ENCODE measurements around the gene TM4SF4. TPM values are rescaled to one million over a fixed set of nuclear protein-coding genes. Genes with fewer than 3 reads are reported as not detected.

The TM4SF4 gene
- total and polyA plus RNA-seq, 4 donors, result 184 to 230 (median 208) TPM

DNA sequence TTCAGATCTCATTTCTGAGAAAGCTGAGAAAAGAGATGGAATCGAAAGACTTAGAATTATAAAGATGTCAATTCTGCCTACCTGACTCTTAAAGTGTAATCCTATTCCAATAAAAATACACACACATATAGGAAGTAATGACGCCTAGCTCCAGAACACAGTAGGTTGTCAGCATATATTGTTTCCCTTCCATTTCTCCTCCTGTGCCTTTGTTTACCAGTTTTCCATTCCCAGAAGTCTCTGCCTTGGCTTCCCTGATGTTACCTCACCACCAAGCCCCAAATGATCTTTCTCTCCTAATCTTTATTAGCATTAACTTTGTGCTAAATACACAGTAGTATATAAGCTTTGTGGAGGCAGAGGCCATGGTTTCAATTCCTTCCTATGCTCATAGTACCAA lies 40.0 kb downstream of the TM4SF4 start:
- Histone ChIP-seq H3K9me3 (ENCODE audit: control insufficient read depth in 4 of 4, low read length in 3 of 4) (no peaks in the 10 kb centered on the region), H3K4me1 (ENCODE audit: control insufficient read depth in 4 of 4, insufficient read depth in 4 of 4, low read length in 3 of 4) (peaks cover 0 to 10% (median 2%) of the 10 kb centered on the region in 4 donors), H3K27ac (ENCODE audit: low read depth in 1 of 2, low read length in 2 of 2) (no peak overlapping the region), H3K9ac (ENCODE audit: low read depth in 1 of 2, low read length in 2 of 2) (no peak overlapping the region), H3K27me3 (ENCODE audit: control insufficient read depth in 4 of 4, insufficient read depth in 4 of 4, low read length in 3 of 4) (no peaks in the 10 kb centered on the region), H3K4me3 (ENCODE audit: low read depth in 1 of 3, low read length in 3 of 3) (no peak overlapping the region), H3K36me3 (ENCODE audit: control insufficient read depth in 4 of 4, insufficient read depth in 3 of 4, low read depth in 1 of 4, low read length in 3 of 4) (no peaks in the 10 kb centered on the region)
- no peak for DNase-seq (ENCODE audit: low spot score)
- WGBS, result 92% methylated on average over 2 of the region's 2 CpGs
- TF ChIP-seq, protein P1, sequence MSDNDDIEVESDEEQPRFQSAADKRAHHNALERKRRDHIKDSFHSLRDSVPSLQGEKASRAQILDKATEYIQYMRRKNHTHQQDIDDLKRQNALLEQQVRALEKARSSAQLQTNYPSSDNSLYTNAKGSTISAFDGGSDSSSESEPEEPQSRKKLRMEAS (IDR thresholded peaks at IDR 0.05), result no peak
- TF ChIP-seq GABPA (IDR thresholded peaks at IDR 0.05 in 1 of 2, conservative IDR thresholded peaks at IDR 0.05 in 1 of 2) (no peak), RAD21 (IDR thresholded peaks at IDR 0.05) (no peak), YY1 (IDR thresholded peaks at IDR 0.05) (no peak), NR2F2 (IDR thresholded peaks at IDR 0.05) (no peak), HNF4G (IDR thresholded peaks at IDR 0.05) (no peak), EGR1 (IDR thresholded peaks at IDR 0.05; ENCODE audit: low read depth in 2 of 2) (no peak), FOXA1 (IDR thresholded peaks at IDR 0.05) (no peak), FOXA2 (IDR thresholded peaks at IDR 0.05) (no peak), TAF1 (conservative IDR thresholded peaks at IDR 0.05) (no peak), RXRA (IDR thresholded peaks at IDR 0.05) (no peak)
- TF ChIP-seq, protein P2, sequence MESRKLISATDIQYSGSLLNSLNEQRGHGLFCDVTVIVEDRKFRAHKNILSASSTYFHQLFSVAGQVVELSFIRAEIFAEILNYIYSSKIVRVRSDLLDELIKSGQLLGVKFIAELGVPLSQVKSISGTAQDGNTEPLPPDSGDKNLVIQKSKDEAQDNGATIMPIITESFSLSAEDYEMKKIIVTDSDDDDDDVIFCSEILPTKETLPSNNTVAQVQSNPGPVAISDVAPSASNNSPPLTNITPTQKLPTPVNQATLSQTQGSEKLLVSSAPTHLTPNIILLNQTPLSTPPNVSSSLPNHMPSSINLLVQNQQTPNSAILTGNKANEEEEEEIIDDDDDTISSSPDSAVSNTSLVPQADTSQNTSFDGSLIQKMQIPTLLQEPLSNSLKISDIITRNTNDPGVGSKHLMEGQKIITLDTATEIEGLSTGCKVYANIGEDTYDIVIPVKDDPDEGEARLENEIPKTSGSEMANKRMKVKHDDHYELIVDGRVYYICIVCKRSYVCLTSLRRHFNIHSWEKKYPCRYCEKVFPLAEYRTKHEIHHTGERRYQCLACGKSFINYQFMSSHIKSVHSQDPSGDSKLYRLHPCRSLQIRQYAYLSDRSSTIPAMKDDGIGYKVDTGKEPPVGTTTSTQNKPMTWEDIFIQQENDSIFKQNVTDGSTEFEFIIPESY (IDR thresholded peaks at IDR 0.05), result no peak
- TF ChIP-seq, protein P3, sequence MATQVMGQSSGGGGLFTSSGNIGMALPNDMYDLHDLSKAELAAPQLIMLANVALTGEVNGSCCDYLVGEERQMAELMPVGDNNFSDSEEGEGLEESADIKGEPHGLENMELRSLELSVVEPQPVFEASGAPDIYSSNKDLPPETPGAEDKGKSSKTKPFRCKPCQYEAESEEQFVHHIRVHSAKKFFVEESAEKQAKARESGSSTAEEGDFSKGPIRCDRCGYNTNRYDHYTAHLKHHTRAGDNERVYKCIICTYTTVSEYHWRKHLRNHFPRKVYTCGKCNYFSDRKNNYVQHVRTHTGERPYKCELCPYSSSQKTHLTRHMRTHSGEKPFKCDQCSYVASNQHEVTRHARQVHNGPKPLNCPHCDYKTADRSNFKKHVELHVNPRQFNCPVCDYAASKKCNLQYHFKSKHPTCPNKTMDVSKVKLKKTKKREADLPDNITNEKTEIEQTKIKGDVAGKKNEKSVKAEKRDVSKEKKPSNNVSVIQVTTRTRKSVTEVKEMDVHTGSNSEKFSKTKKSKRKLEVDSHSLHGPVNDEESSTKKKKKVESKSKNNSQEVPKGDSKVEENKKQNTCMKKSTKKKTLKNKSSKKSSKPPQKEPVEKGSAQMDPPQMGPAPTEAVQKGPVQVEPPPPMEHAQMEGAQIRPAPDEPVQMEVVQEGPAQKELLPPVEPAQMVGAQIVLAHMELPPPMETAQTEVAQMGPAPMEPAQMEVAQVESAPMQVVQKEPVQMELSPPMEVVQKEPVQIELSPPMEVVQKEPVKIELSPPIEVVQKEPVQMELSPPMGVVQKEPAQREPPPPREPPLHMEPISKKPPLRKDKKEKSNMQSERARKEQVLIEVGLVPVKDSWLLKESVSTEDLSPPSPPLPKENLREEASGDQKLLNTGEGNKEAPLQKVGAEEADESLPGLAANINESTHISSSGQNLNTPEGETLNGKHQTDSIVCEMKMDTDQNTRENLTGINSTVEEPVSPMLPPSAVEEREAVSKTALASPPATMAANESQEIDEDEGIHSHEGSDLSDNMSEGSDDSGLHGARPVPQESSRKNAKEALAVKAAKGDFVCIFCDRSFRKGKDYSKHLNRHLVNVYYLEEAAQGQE (IDR thresholded peaks at IDR 0.05), result no peak
- TF ChIP-seq, protein P4, sequence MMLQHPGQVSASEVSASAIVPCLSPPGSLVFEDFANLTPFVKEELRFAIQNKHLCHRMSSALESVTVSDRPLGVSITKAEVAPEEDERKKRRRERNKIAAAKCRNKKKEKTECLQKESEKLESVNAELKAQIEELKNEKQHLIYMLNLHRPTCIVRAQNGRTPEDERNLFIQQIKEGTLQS (IDR thresholded peaks at IDR 0.05), result no peak

DNA sequence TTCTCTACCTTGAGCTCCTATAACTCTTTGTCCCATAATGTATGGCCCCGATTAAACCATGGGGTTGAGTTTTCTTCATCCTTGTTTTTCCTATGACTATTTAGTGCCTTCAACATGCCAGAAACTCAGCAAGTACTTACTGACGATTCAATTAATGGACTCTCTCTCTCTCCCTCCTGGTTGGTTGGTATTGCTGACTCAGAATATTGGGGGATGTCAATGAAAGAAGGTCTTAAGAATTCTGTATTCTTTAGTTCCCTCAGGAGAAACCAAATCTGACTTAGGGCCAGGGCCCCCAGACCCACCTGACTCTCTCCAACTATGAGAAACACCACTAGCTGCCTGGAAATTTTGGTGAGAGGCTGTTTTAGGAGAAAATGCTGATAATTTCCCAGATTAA lies 40.8 kb downstream of the TM4SF4 start:
- DNase-seq (ENCODE audit: low spot score), result no peak
- peaks cover 0 to 10% (median 2%) of the 10 kb centered on the region in 4 donors for H3K4me1 ChIP-seq (ENCODE audit: control insufficient read depth in 4 of 4, insufficient read depth in 4 of 4, low read length in 3 of 4)
- no peak overlapping the region for H3K4me3 ChIP-seq (ENCODE audit: low read depth in 1 of 3, low read length in 3 of 3)
- WGBS, result 93% methylated on average over 2 of the region's 2 CpGs
- H3K36me3 ChIP-seq (ENCODE audit: control insufficient read depth in 4 of 4, insufficient read depth in 3 of 4, low read depth in 1 of 4, low read length in 3 of 4), result peaks cover 0 to 4% (median 0%) of the 10 kb centered on the region in 4 donors
- H3K9ac ChIP-seq (ENCODE audit: low read depth in 1 of 2, low read length in 2 of 2), result no peak overlapping the region
- H3K27me3 ChIP-seq (ENCODE audit: control insufficient read depth in 4 of 4, insufficient read depth in 4 of 4, low read length in 3 of 4), result no peaks in the 10 kb centered on the region
- H3K27ac ChIP-seq (ENCODE audit: low read depth in 1 of 2, low read length in 2 of 2), result no peak overlapping the region
- H3K9me3 ChIP-seq (ENCODE audit: control insufficient read depth in 4 of 4, low read length in 3 of 4), result no peaks in the 10 kb centered on the region
- no peak for TF ChIP-seq TAF1 (conservative IDR thresholded peaks at IDR 0.05)
- no peak for TF ChIP-seq JUND (IDR thresholded peaks at IDR 0.05)
- no peak for TF ChIP-seq YY1 (IDR thresholded peaks at IDR 0.05)
- no peak for TF ChIP-seq FOXA1 (IDR thresholded peaks at IDR 0.05)
- TF ChIP-seq RXRA (IDR thresholded peaks at IDR 0.05), result no peak
- TF ChIP-seq, protein P5, sequence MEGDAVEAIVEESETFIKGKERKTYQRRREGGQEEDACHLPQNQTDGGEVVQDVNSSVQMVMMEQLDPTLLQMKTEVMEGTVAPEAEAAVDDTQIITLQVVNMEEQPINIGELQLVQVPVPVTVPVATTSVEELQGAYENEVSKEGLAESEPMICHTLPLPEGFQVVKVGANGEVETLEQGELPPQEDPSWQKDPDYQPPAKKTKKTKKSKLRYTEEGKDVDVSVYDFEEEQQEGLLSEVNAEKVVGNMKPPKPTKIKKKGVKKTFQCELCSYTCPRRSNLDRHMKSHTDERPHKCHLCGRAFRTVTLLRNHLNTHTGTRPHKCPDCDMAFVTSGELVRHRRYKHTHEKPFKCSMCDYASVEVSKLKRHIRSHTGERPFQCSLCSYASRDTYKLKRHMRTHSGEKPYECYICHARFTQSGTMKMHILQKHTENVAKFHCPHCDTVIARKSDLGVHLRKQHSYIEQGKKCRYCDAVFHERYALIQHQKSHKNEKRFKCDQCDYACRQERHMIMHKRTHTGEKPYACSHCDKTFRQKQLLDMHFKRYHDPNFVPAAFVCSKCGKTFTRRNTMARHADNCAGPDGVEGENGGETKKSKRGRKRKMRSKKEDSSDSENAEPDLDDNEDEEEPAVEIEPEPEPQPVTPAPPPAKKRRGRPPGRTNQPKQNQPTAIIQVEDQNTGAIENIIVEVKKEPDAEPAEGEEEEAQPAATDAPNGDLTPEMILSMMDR (IDR thresholded peaks at IDR 0.05; ENCODE audit: low read depth, low read length, missing input control), result no peak
- TF ChIP-seq HNF4G (IDR thresholded peaks at IDR 0.05), result no peak
- no peak for TF ChIP-seq NR2F2 (IDR thresholded peaks at IDR 0.05)
- TF ChIP-seq, protein P4 (IDR thresholded peaks at IDR 0.05), result no peak
- TF ChIP-seq, protein P2 (IDR thresholded peaks at IDR 0.05), result no peak
- TF ChIP-seq SP1 (IDR thresholded peaks at IDR 0.05), result no peak
- TF ChIP-seq HNF4A (conservative IDR thresholded peaks at IDR 0.05), result no peak
- TF ChIP-seq FOXA2 (IDR thresholded peaks at IDR 0.05), result no peak
- TF ChIP-seq, protein P3 (IDR thresholded peaks at IDR 0.05), result no peak
- no peak for TF ChIP-seq RAD21 (IDR thresholded peaks at IDR 0.05)

All from liver (tissue), 9 donors.